GM12873 (cell line): ENCODE data around the gene BMF.

Source experiments
- TF ChIP-seq, protein P1 (sequence below): IDR thresholded peaks from 2 replicates; pipeline ENCODE4 v1.5.1; 2012; ENCODE audit warnings: low read depth, mild to moderate bottlenecking, moderate library complexity, low read length, control low read depth; ENCODE audit not compliant: insufficient read depth; ENCODE audit errors: missing control alignments

The BMF gene

DNA sequence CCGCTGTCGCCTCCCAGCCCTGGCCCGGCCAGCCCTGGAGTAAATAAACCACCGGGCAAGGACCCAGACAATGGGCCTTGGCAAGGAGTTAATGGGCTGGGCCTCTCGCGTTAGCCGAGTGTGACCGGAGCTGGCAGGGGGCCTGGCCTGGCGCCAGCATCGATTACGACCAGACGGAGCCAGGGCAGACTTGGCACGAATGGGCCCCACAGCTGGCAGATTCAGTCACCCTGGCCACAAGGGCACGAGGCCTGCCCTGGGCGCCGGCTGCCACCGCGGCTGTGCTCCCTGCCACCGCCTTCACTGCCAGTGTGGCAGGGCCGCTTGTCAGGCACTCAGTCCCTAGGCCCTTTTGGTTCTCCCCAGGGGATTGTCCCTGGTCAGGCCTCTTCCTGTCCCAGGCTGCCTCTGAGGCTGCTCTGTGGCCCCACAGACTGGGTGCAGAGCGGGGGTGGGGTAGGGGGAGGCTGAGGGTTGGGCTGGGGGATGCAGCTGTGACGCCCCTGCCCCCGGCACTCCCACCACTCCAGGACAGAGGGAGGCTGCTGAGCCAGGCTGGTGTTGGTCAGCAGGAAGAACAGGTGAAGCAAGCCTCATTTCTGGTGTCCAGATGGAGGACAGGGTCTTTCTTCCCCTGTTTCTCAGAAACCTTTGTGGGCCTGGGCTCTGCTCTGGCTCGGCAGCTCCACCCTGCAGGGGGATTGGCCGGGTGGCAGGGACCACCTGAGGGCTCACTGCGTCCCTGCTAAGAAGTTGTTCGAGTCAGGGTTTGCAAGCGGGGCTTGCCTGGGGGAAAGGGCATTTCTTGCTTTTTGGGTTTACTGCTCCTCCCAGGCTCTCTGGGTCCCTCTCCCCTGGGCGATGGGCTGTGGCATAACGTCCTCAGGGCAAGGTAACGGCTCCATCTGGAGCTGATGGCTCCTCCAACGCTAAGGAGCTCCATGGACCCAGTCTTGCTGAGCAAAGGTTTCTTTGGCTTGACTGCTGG lies 39.2 kb downstream of the BMF start:
- TF ChIP-seq, protein P1, sequence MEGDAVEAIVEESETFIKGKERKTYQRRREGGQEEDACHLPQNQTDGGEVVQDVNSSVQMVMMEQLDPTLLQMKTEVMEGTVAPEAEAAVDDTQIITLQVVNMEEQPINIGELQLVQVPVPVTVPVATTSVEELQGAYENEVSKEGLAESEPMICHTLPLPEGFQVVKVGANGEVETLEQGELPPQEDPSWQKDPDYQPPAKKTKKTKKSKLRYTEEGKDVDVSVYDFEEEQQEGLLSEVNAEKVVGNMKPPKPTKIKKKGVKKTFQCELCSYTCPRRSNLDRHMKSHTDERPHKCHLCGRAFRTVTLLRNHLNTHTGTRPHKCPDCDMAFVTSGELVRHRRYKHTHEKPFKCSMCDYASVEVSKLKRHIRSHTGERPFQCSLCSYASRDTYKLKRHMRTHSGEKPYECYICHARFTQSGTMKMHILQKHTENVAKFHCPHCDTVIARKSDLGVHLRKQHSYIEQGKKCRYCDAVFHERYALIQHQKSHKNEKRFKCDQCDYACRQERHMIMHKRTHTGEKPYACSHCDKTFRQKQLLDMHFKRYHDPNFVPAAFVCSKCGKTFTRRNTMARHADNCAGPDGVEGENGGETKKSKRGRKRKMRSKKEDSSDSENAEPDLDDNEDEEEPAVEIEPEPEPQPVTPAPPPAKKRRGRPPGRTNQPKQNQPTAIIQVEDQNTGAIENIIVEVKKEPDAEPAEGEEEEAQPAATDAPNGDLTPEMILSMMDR = no peak

DNA sequence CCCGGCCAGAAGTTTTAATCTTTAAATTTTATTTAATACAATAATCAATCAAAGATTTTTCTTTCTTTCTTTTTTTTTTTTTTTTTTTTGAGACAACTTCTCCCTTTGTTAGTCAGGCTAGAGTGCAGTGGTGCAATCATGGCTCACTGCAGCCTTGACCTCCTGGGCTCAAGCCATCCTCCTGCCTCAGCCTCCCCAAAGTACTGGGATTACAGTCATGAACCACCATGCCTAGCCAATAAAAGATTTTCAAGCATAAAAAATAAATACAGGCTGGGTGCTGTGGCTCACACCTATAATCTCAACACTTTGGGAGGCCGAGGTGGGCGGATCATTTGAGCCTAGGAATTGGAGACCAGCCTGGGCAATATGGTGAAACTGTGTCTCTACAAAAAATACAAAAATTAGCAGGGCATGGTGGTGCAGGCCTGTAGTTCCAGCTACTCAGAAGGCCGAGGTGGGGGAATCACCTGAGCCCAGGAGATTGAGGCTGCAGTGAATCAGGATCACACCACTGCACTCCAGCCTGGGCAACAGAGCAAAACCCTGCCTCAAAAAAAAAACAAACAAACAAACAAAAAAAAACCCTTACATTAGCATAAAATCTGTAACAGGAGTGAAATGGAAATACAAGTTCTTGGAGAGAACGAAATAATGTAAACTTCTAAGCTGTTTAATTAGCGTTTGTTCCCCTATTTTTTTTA lies 40.6 kb downstream of the BMF start:
- TF ChIP-seq, protein P1 = no peak

DNA sequence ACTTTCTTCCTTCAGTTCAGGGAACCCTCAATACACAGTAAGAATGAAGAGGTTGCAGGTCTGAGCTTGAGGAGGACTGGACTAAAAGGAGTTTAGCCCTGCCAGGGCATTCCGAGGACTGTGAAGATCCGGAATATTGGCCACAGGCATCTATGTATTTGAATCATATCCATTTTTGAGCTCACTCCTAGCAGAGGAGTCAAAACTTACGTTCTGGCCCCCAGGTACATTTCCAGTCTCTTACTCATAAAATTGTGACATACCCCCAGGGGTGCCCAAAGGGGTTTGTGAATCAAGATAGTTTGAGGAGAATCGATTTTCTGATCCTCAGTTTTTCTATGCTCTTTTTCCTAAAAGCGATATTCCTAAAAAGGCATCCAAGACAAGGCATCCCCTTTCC lies 42.1 kb downstream of the BMF start:
- TF ChIP-seq, protein P1 = no peak

DNA sequence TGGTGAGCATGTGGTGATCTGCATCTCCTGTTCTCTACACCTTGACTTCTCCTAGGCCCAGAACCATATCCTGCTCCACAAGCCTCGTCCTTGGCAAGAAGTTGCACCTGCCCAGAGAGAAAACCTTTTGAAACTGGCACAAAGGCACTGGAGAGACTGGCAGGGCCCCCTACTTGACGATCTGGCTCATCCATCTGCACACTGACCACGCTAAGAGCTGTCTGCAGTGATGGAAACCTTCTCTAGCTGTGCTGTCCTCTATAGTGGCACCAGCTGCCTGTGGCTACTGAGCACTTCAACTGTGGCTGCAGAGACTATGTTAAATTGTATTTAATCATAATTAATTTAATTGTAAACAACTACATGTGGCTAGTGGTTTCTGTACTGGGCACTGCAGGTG lies 43.5 kb downstream of the BMF start:
- TF ChIP-seq, protein P1 = no peak

DNA sequence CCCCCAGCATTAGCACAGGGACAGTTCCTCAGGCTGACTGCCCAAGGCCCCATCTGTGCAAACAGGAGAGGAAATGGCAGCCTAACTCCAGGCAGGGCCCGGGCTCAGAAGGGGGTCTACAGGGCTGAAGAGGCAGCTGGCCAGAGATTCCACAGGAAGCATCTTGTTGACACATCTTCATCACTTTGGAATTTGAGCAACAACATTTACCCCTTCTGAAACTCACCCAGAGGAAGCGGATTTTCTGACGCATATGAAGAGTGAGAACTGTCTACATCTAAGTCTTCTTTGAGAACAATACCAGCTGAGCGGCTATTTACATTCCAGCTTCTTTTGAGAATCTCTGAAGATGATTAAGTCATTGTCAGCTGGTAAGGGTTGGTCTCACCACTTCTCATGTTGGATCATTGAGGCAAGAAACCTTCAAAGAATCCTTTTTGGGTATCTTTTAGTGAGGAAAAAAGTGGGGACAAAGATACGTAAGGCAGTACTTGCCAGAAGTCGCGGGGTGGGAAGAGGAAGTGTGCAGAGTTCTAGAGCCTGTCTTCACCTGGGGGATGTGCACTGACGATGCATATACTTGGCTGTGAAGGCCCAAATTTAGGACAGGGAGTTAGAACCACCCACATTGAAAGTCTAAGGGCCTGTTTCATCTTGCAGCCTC lies 44.3 kb downstream of the BMF start:
- TF ChIP-seq, protein P1 = no peak

DNA sequence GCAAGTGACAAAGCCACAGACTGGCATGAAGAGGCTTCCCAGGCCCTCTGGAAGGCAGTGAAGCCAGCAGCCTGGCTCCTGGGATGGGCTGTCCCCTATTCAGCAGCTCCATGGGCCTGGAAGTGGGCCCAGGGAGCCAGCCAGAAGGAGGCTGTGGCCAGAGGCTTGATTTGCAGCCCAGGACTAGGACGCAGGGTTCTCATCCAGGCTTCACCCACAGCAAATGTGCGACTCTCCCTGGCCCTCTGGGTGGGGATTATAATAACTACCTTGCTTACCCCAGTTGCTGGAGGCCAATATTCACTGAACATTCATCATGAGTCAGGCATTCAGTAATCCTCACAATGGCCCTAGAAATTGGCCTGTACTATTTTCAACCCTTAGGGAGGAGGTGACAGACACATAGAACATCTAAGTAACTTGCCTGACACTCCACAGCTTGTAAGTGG lies 45.1 kb downstream of the BMF start:
- TF ChIP-seq, protein P1 = no peak
